HG03457 (cell line): Measurements from ENCODE around the gene EXOC4.
"Not testable (repeated sequence)": the region's sequence is repeated elsewhere in the genome, so short reads cannot be mapped to it uniquely, and the experiment has no call there.

Experiments
- ATAC-seq: cut with Tn5 transposase; IDR thresholded peaks from one replicate; pipeline ENCODE4 v1.9.1; 2021; ENCODE audit warnings: moderate number of reproducible peaks; ENCODE audit not compliant: unreplicated experiment

EXOC4 gene

GRCh38 chr7:133958822-133959221 lies 705.9 kb downstream of the EXOC4 start:
- ATAC-seq: no peak

GRCh38 chr7:133959505-133959904 lies 706.6 kb downstream of the EXOC4 start:
- no peak for ATAC-seq

GRCh38 chr7:133961724-133962123 lies 708.8 kb downstream of the EXOC4 start:
- no peak for ATAC-seq

- no peak for ATAC-seq
Measured at GRCh38 chr7:133962646-133963045, 709.8 kb downstream of the EXOC4 start.

- ATAC-seq: no peak
Measured at GRCh38 chr7:133963629-133964028, 710.8 kb downstream of the EXOC4 start.

- ATAC-seq: no peak
Measured at GRCh38 chr7:133971625-133972024, 718.7 kb downstream of the EXOC4 start.

GRCh38 chr7:133973710-133974109 lies 720.8 kb downstream of the EXOC4 start:
- ATAC-seq: no peak

GRCh38 chr7:133975130-133975529 lies 722.3 kb downstream of the EXOC4 start:
- no peak for ATAC-seq

GRCh38 chr7:133976140-133976539 lies 723.3 kb downstream of the EXOC4 start:
- ATAC-seq: no peak

GRCh38 chr7:133977409-133978274 lies 724.8 kb downstream of the EXOC4 start:
- no peak for ATAC-seq

- ATAC-seq: no peak
Measured at GRCh38 chr7:133978502-133979295, 725.8 kb downstream of the EXOC4 start.

- ATAC-seq: no peak
Measured at GRCh38 chr7:133980804-133981203, 727.9 kb downstream of the EXOC4 start.

GRCh38 chr7:133983685-133984419 lies 731.0 kb downstream of the EXOC4 start:
- no peak for ATAC-seq

GRCh38 chr7:133985300-133985699 lies 732.4 kb downstream of the EXOC4 start:
- no peak for ATAC-seq

- no peak for ATAC-seq
Measured at GRCh38 chr7:133987582-133987981, 734.7 kb downstream of the EXOC4 start.

- ATAC-seq: no peak
Measured at GRCh38 chr7:133993547-133993946, 740.7 kb downstream of the EXOC4 start.

- ATAC-seq: not testable (repeated sequence)
Measured at GRCh38 chr7:133994100-133994499, 741.2 kb downstream of the EXOC4 start.

- ATAC-seq: no peak
Measured at GRCh38 chr7:133997463-133997862, 744.6 kb downstream of the EXOC4 start.

- ATAC-seq: no peak
Measured at GRCh38 chr7:133999178-133999577, 746.3 kb downstream of the EXOC4 start.

- ATAC-seq: no peak
Measured at GRCh38 chr7:134004829-134005505, 752.1 kb downstream of the EXOC4 start.
